ENCODE measurements around the gene ZPBP. TPM values are rescaled to one million over a fixed set of nuclear protein-coding genes. Genes with fewer than 3 reads are reported as not detected.

Gene ZPBP
- total RNA-seq, 1 experiment from 2014 or later = not detected

DNA sequence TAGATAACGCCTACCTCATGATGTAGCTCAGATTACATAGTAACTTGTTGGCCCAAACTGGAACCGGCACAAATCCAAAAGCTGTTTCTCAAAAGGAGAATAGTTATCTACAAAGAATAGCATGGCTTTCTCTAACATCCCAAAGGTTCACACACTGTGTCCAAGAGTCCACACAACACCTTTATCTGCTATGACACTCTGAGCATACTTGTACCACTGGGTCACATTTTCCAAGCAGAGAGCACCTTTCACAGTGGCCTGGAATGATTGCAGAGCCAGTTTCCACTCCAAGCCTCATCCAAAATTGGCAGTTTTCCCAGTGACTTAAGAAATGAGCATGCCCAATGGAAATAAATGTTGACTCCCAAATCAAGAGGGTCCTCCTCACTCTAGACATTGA, 164.3 kb downstream of the ZPBP start:
- in situ Hi-C loops (cut with HindIII; ENCODE audit: low pct_unique_long_range_greater_than_20kb, low sequenced_read_pairs) = no loop called here
- H3K4me3 ChIP-seq (ENCODE audit: low read depth in 2 of 2, low read length in 2 of 2) = no peak overlapping the region
- H3K4me1 ChIP-seq (ENCODE audit: control insufficient read depth, insufficient read depth, low read length) = no peaks in the 10 kb centered on the region
- H3K9me3 ChIP-seq (ENCODE audit: control insufficient read depth, insufficient read depth, low read depth, low read length) = no peaks in the 10 kb centered on the region
- BruUV-seq (replicated peaks) = no TSS peak
- DNase-seq (ENCODE audit: low read depth, low spot score) (no peak), ATAC-seq (no peak)
- no peaks in the 10 kb centered on the region for H3K36me3 ChIP-seq (ENCODE audit: control insufficient read depth, insufficient read depth, low read length)
- intact Hi-C loops (cut with micrococcal nuclease; ENCODE audit: unreplicated experiment) = no loop called here
- TF ChIP-seq, protein P1, sequence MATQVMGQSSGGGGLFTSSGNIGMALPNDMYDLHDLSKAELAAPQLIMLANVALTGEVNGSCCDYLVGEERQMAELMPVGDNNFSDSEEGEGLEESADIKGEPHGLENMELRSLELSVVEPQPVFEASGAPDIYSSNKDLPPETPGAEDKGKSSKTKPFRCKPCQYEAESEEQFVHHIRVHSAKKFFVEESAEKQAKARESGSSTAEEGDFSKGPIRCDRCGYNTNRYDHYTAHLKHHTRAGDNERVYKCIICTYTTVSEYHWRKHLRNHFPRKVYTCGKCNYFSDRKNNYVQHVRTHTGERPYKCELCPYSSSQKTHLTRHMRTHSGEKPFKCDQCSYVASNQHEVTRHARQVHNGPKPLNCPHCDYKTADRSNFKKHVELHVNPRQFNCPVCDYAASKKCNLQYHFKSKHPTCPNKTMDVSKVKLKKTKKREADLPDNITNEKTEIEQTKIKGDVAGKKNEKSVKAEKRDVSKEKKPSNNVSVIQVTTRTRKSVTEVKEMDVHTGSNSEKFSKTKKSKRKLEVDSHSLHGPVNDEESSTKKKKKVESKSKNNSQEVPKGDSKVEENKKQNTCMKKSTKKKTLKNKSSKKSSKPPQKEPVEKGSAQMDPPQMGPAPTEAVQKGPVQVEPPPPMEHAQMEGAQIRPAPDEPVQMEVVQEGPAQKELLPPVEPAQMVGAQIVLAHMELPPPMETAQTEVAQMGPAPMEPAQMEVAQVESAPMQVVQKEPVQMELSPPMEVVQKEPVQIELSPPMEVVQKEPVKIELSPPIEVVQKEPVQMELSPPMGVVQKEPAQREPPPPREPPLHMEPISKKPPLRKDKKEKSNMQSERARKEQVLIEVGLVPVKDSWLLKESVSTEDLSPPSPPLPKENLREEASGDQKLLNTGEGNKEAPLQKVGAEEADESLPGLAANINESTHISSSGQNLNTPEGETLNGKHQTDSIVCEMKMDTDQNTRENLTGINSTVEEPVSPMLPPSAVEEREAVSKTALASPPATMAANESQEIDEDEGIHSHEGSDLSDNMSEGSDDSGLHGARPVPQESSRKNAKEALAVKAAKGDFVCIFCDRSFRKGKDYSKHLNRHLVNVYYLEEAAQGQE (IDR thresholded peaks at IDR 0.05; ENCODE audit: insufficient read depth in 1 of 2, low read depth in 2 of 2, low read length in 1 of 2) = no peak
- no peak for TF ChIP-seq TCF7L2 (IDR thresholded peaks at IDR 0.05; ENCODE audit: low read depth, low read length)
- no peak for TF ChIP-seq POLR2AphosphoS5 (IDR thresholded peaks at IDR 0.05; ENCODE audit: low read depth, low read length)
- no peak for TF ChIP-seq SIN3A (IDR thresholded peaks at IDR 0.05; ENCODE audit: borderline replicate concordance, insufficient read depth, low read depth, low read length)
- TF ChIP-seq, protein P2, sequence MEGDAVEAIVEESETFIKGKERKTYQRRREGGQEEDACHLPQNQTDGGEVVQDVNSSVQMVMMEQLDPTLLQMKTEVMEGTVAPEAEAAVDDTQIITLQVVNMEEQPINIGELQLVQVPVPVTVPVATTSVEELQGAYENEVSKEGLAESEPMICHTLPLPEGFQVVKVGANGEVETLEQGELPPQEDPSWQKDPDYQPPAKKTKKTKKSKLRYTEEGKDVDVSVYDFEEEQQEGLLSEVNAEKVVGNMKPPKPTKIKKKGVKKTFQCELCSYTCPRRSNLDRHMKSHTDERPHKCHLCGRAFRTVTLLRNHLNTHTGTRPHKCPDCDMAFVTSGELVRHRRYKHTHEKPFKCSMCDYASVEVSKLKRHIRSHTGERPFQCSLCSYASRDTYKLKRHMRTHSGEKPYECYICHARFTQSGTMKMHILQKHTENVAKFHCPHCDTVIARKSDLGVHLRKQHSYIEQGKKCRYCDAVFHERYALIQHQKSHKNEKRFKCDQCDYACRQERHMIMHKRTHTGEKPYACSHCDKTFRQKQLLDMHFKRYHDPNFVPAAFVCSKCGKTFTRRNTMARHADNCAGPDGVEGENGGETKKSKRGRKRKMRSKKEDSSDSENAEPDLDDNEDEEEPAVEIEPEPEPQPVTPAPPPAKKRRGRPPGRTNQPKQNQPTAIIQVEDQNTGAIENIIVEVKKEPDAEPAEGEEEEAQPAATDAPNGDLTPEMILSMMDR (IDR thresholded peaks at IDR 0.05) = no peak
- H3K27me3 ChIP-seq (ENCODE audit: control insufficient read depth, insufficient read depth, low read length) = no peaks in the 10 kb centered on the region
- ChIA-PET CTCF (no interaction called here), POLR2A (no interaction called here)
- no peak overlapping the region for H3K27ac ChIP-seq (ENCODE audit: low read length)

DNA sequence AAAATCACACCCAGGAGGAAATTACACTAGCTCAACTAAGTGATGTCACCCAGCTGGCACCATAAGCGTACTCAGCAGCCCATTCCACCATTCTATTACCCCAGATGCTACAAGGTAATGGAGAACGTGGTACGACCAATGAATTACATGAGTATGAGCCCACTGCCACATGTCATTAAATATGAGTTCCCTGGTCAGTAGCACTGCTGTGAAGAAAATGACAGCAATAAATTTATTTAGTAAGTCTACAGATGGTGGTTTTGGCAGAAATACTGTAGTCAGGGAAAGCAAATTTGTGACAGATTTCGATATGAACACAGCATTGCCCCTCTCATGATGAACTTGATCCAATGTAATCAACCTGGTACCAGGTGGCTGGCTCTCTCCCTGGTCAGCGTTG, 165.4 kb downstream of the ZPBP start:
- ATAC-seq (no peak), DNase-seq (ENCODE audit: low read depth, low spot score) (no peak)
- ChIA-PET CTCF (no interaction called here), POLR2A (no interaction called here)
- no peak overlapping the region for H3K27ac ChIP-seq (ENCODE audit: low read length)
- no peaks in the 10 kb centered on the region for H3K36me3 ChIP-seq (ENCODE audit: control insufficient read depth, insufficient read depth, low read length)
- BruUV-seq (replicated peaks) = no TSS peak
- H3K27me3 ChIP-seq (ENCODE audit: control insufficient read depth, insufficient read depth, low read length) = no peaks in the 10 kb centered on the region
- intact Hi-C loops (cut with micrococcal nuclease; ENCODE audit: unreplicated experiment) = no loop called here
- TF ChIP-seq, protein P2 (IDR thresholded peaks at IDR 0.05) = no peak
- TF ChIP-seq, protein P1 (IDR thresholded peaks at IDR 0.05; ENCODE audit: insufficient read depth in 1 of 2, low read depth in 2 of 2, low read length in 1 of 2) = no peak
- TF ChIP-seq TCF7L2 (IDR thresholded peaks at IDR 0.05; ENCODE audit: low read depth, low read length) = no peak
- TF ChIP-seq POLR2AphosphoS5 (IDR thresholded peaks at IDR 0.05; ENCODE audit: low read depth, low read length) = no peak
- TF ChIP-seq SIN3A (IDR thresholded peaks at IDR 0.05; ENCODE audit: borderline replicate concordance, insufficient read depth, low read depth, low read length) = no peak
- no peak overlapping the region for H3K4me3 ChIP-seq (ENCODE audit: low read depth in 2 of 2, low read length in 2 of 2)
- H3K9me3 ChIP-seq (ENCODE audit: control insufficient read depth, insufficient read depth, low read depth, low read length) = no peaks in the 10 kb centered on the region
- no peaks in the 10 kb centered on the region for H3K4me1 ChIP-seq (ENCODE audit: control insufficient read depth, insufficient read depth, low read length)
- in situ Hi-C loops (cut with HindIII; ENCODE audit: low pct_unique_long_range_greater_than_20kb, low sequenced_read_pairs) = no loop called here

Data from Panc1 (cell line).